Keratinocyte (primary cell): ENCODE data around the gene MAD1L1.

Experiments
- CTCF ChIP-seq, 3 experiments: IDR thresholded peaks in 1 of 3; conservative IDR thresholded peaks in 1 of 3; optimal IDR thresholded peaks in 1 of 3; 2 replicates in 2 of 3; 3 replicates in 1 of 3; pipeline versions ENCODE3 to v1.5.1; 2011; ENCODE audit warnings: low read length in 3 of 3, mild to moderate bottlenecking in 3 of 3, moderate library complexity in 2 of 3, control low read depth in 1 of 3, inconsistent platforms in 1 of 3; ENCODE audit not compliant: insufficient read depth in 2 of 3; ENCODE audit errors: extremely low read depth in 1 of 3
- EZH2 ChIP-seq: IDR thresholded peaks from one replicate; pipeline ENCODE4 v1.6.1; 2012; ENCODE audit warnings: inconsistent platforms, mild to moderate bottlenecking, low read length, moderate library complexity

GRCh38 chr7:2018569-2019460 is 213.9 kb downstream of the MAD1L1 start:
- TF ChIP-seq CTCF (optimal IDR thresholded peaks at IDR 0.05 in 1 of 3, IDR thresholded peaks at IDR 0.05 in 1 of 3, conservative IDR thresholded peaks at IDR 0.05 in 1 of 3; ENCODE audit: extremely low read depth in 1 of 3, insufficient read depth in 2 of 3, low read length in 3 of 3) (no peak), EZH2 (no peak)
